ENCODE data around the gene HIF3A.

The HIF3A gene

GRCh38 chr19:46345157-46345556, 48.3 kb downstream of the HIF3A start:
- H2BK15ac ChIP-seq (ENCODE audit: low read length): no peak overlapping the region
- no CpG with 5 or more reads among the region's 5 CpGs for WGBS, 2 donors (ENCODE audit: extremely low coverage in 2 of 2, insufficient read length in 2 of 2, insufficient replicate concordance in 1 of 2)
- peaks cover 7 to 15% of the 10 kb centered on the region in 2 donors for H3K36me3 ChIP-seq (replicated peaks in 1 of 2; ENCODE audit: control insufficient read depth in 2 of 2, insufficient read depth in 2 of 2, low read length in 2 of 2)
- H3K4me1 ChIP-seq (ENCODE audit: control insufficient read depth in 2 of 2, insufficient read depth in 1 of 2, low read depth in 1 of 2, low read length in 2 of 2): peaks cover 0 to 12% of the 10 kb centered on the region in 2 donors
- no peak overlapping the region for H3K14ac ChIP-seq (ENCODE audit: low read length)
- no peak overlapping the region for H3K4ac ChIP-seq (ENCODE audit: low read length)
- no peaks in the 10 kb centered on the region for H3K9me3 ChIP-seq (replicated peaks in 1 of 2; ENCODE audit: control insufficient read depth in 2 of 2, insufficient read depth in 1 of 2, low read depth in 1 of 2, low read length in 2 of 2)
- no peaks in the 10 kb centered on the region for H3K27me3 ChIP-seq (ENCODE audit: control insufficient read depth in 3 of 3, insufficient read depth in 3 of 3, low read depth in 1 of 3, low read length in 3 of 3)
- H2AFZ ChIP-seq (ENCODE audit: low read length): no peak overlapping the region
- no peak overlapping the region for H2BK120ac ChIP-seq (ENCODE audit: low read depth, low read length)
- no peak overlapping the region for H3K4me2 ChIP-seq (ENCODE audit: insufficient read depth, low read length, poor library complexity, severe bottlenecking)
- H3K4me3 ChIP-seq (ENCODE audit: low read length in 2 of 2): no peak overlapping the region
- no peak overlapping the region for H4K8ac ChIP-seq (ENCODE audit: low read depth, low read length)
- no peak overlapping the region for H3K27ac ChIP-seq (replicated peaks; ENCODE audit: low read length)
- H3K79me1 ChIP-seq (ENCODE audit: low read depth, low read length): peaks cover 12% of the 10 kb centered on the region
- no peak overlapping the region for H2BK12ac ChIP-seq (ENCODE audit: low read length)
- H2BK5ac ChIP-seq (ENCODE audit: low read length): no peak overlapping the region
- H4K91ac ChIP-seq (ENCODE audit: low read depth, low read length, poor library complexity): no peak overlapping the region
- no peak for DNase-seq (ENCODE audit: low spot score)
- no peak overlapping the region for H3K9ac ChIP-seq (ENCODE audit: low read depth, low read length, poor library complexity)
- H3K23ac ChIP-seq (ENCODE audit: low read depth, low read length, poor library complexity): no peak overlapping the region
- H3K18ac ChIP-seq (ENCODE audit: low read length): no peak overlapping the region
- H2AK5ac ChIP-seq (ENCODE audit: low read depth, low read length): no peak overlapping the region

- DNase-seq (ENCODE audit: low spot score): peak; percentile 89
- peak within 1 kb of the TSS; percentile 100 for H3K18ac ChIP-seq (ENCODE audit: low read length)
- WGBS, 2 donors (ENCODE audit: extremely low coverage in 2 of 2, insufficient read length in 2 of 2, insufficient replicate concordance in 1 of 2): no CpG with 5 or more reads among the region's 62 CpGs
These were observed 50.2 kb downstream of the HIF3A start, which contains the start of gene PPP5C for GRCh38 chr19:46346821-46347571. Gene PPP5C, plus strand, starts transcription at chr19:46347087. Its CDS starts 10 bp downstream, at chr19:46347097.

GRCh38 chr19:46347572-46347883, 50.7 kb downstream of the HIF3A start:
- Histone ChIP-seq H3K9me3 (replicated peaks in 1 of 2; ENCODE audit: control insufficient read depth in 2 of 2, insufficient read depth in 1 of 2, low read depth in 1 of 2, low read length in 2 of 2) (no peaks in the 10 kb centered on the region), H3K14ac (ENCODE audit: low read length) (no peak overlapping the region), H3K4ac (ENCODE audit: low read length) (no peak overlapping the region), H3K4me1 (ENCODE audit: control insufficient read depth in 2 of 2, insufficient read depth in 1 of 2, low read depth in 1 of 2, low read length in 2 of 2) (peaks cover 0 to 12% of the 10 kb centered on the region in 2 donors), H4K8ac (ENCODE audit: low read depth, low read length) (no peak overlapping the region), H3K27me3 (ENCODE audit: control insufficient read depth in 3 of 3, insufficient read depth in 3 of 3, low read depth in 1 of 3, low read length in 3 of 3) (no peaks in the 10 kb centered on the region), H3K36me3 (replicated peaks in 1 of 2; ENCODE audit: control insufficient read depth in 2 of 2, insufficient read depth in 2 of 2, low read length in 2 of 2) (peaks cover 10 to 37% of the 10 kb centered on the region in 2 donors), H2BK12ac (ENCODE audit: low read length) (no peak overlapping the region), H3K4me3 (ENCODE audit: low read length in 2 of 2) (peak overlapping the region; percentile 96 to 97), H2AK5ac (ENCODE audit: low read depth, low read length) (no peak overlapping the region), H2AFZ (ENCODE audit: low read length) (peak overlapping the region; percentile 99), H4K91ac (ENCODE audit: low read depth, low read length, poor library complexity) (no peak overlapping the region), H2BK15ac (ENCODE audit: low read length) (no peak overlapping the region), H3K4me2 (ENCODE audit: insufficient read depth, low read length, poor library complexity, severe bottlenecking) (peak overlapping the region; percentile 50), H3K27ac (replicated peaks; ENCODE audit: low read length) (no peak overlapping the region), H3K79me1 (ENCODE audit: low read depth, low read length) (peaks cover 20% of the 10 kb centered on the region), H2BK5ac (ENCODE audit: low read length) (no peak overlapping the region), H3K9ac (ENCODE audit: low read depth, low read length, poor library complexity) (no peak overlapping the region), H3K18ac (ENCODE audit: low read length) (no peak overlapping the region), H2BK120ac (ENCODE audit: low read depth, low read length) (no peak overlapping the region), H3K23ac (ENCODE audit: low read depth, low read length, poor library complexity) (peak overlapping the region; percentile 86)
- DNase-seq (ENCODE audit: low spot score): no peak
- no CpG with 5 or more reads among the region's 3 CpGs for WGBS, 2 donors (ENCODE audit: extremely low coverage in 2 of 2, insufficient read length in 2 of 2, insufficient replicate concordance in 1 of 2)

More at GRCh38 chr19:46346821-46347571, 50.2 kb downstream of the HIF3A start, which contains the start of gene PPP5C:
- no peak within 1 kb of the TSS for H4K91ac ChIP-seq (ENCODE audit: low read depth, low read length, poor library complexity)
- peak within 1 kb of the TSS; percentile 86 for H3K23ac ChIP-seq (ENCODE audit: low read depth, low read length, poor library complexity)
- H3K9me3 ChIP-seq (replicated peaks in 1 of 2; ENCODE audit: control insufficient read depth in 2 of 2, insufficient read depth in 1 of 2, low read depth in 1 of 2, low read length in 2 of 2): no peaks in the 10 kb centered on the region
- peaks cover 7 to 34% of the 10 kb centered on the region in 2 donors for H3K36me3 ChIP-seq (replicated peaks in 1 of 2; ENCODE audit: control insufficient read depth in 2 of 2, insufficient read depth in 2 of 2, low read length in 2 of 2)
- peak within 1 kb of the TSS; percentile 77 for H3K27ac ChIP-seq (replicated peaks; ENCODE audit: low read length)
- peaks cover 0 to 12% of the 10 kb centered on the region in 2 donors for H3K4me1 ChIP-seq (ENCODE audit: control insufficient read depth in 2 of 2, insufficient read depth in 1 of 2, low read depth in 1 of 2, low read length in 2 of 2)
- H2AFZ ChIP-seq (ENCODE audit: low read length): peak within 1 kb of the TSS; percentile 99
- H2BK120ac ChIP-seq (ENCODE audit: low read depth, low read length): peak within 1 kb of the TSS; percentile 84
- peak within 1 kb of the TSS; percentile 87 for H2AK5ac ChIP-seq (ENCODE audit: low read depth, low read length)
- peak within 1 kb of the TSS; percentile 99 for H2BK5ac ChIP-seq (ENCODE audit: low read length)
- H3K4me2 ChIP-seq (ENCODE audit: insufficient read depth, low read length, poor library complexity, severe bottlenecking): peak within 1 kb of the TSS; percentile 74
- H3K14ac ChIP-seq (ENCODE audit: low read length): peak within 1 kb of the TSS; percentile 99
- H3K27me3 ChIP-seq (ENCODE audit: control insufficient read depth in 3 of 3, insufficient read depth in 3 of 3, low read depth in 1 of 3, low read length in 3 of 3): no peaks in the 10 kb centered on the region
- H2BK15ac ChIP-seq (ENCODE audit: low read length): peak within 1 kb of the TSS; percentile 91
- no peak within 1 kb of the TSS for H4K8ac ChIP-seq (ENCODE audit: low read depth, low read length)
- H3K4me3 ChIP-seq (ENCODE audit: low read length in 2 of 2): peak within 1 kb of the TSS; percentile 96 to 97
- H3K4ac ChIP-seq (ENCODE audit: low read length): peak within 1 kb of the TSS; percentile 99
- H3K9ac ChIP-seq (ENCODE audit: low read depth, low read length, poor library complexity): peak within 1 kb of the TSS; percentile 100
- peaks cover 18% of the 10 kb centered on the region for H3K79me1 ChIP-seq (ENCODE audit: low read depth, low read length)
- H2BK12ac ChIP-seq (ENCODE audit: low read length): peak within 1 kb of the TSS; percentile 76

GRCh38 chr19:46347985-46348384, 51.1 kb downstream of the HIF3A start:
- Histone ChIP-seq H3K27ac (replicated peaks; ENCODE audit: low read length) (no peak overlapping the region), H3K23ac (ENCODE audit: low read depth, low read length, poor library complexity) (no peak overlapping the region), H4K8ac (ENCODE audit: low read depth, low read length) (no peak overlapping the region), H3K4me3 (ENCODE audit: low read length in 2 of 2) (peak overlapping the region in 1 of 2 donors; percentile 96), H2BK120ac (ENCODE audit: low read depth, low read length) (no peak overlapping the region), H3K4me2 (ENCODE audit: insufficient read depth, low read length, poor library complexity, severe bottlenecking) (no peak overlapping the region), H3K9ac (ENCODE audit: low read depth, low read length, poor library complexity) (no peak overlapping the region), H3K14ac (ENCODE audit: low read length) (no peak overlapping the region), H2AFZ (ENCODE audit: low read length) (no peak overlapping the region), H2BK15ac (ENCODE audit: low read length) (no peak overlapping the region), H2AK5ac (ENCODE audit: low read depth, low read length) (no peak overlapping the region), H3K27me3 (ENCODE audit: control insufficient read depth in 3 of 3, insufficient read depth in 3 of 3, low read depth in 1 of 3, low read length in 3 of 3) (no peaks in the 10 kb centered on the region), H3K36me3 (replicated peaks in 1 of 2; ENCODE audit: control insufficient read depth in 2 of 2, insufficient read depth in 2 of 2, low read length in 2 of 2) (peaks cover 11 to 41% of the 10 kb centered on the region in 2 donors), H3K9me3 (replicated peaks in 1 of 2; ENCODE audit: control insufficient read depth in 2 of 2, insufficient read depth in 1 of 2, low read depth in 1 of 2, low read length in 2 of 2) (no peaks in the 10 kb centered on the region), H3K4ac (ENCODE audit: low read length) (no peak overlapping the region), H2BK5ac (ENCODE audit: low read length) (no peak overlapping the region), H2BK12ac (ENCODE audit: low read length) (no peak overlapping the region), H3K4me1 (ENCODE audit: control insufficient read depth in 2 of 2, insufficient read depth in 1 of 2, low read depth in 1 of 2, low read length in 2 of 2) (peaks cover 0 to 12% of the 10 kb centered on the region in 2 donors), H3K79me1 (ENCODE audit: low read depth, low read length) (peaks cover 20% of the 10 kb centered on the region), H4K91ac (ENCODE audit: low read depth, low read length, poor library complexity) (no peak overlapping the region), H3K18ac (ENCODE audit: low read length) (no peak overlapping the region)
- DNase-seq (ENCODE audit: low spot score): no peak
- no CpG with 5 or more reads among the region's 5 CpGs for WGBS, 2 donors (ENCODE audit: extremely low coverage in 2 of 2, insufficient read length in 2 of 2, insufficient replicate concordance in 1 of 2)
